Astrocyte of the cerebellum (primary cell): ENCODE measurements around the gene PSD.

Experiments used
- DNase-seq: peaks from one replicate; pipeline ENCODE4 v3.0.0-alpha.2; 2011; ENCODE audit warnings: low read depth
- H3K4me3 ChIP-seq: 2 replicates; pipeline ENCODE4 v1.5.1; 2011; ENCODE audit warnings: mild to moderate bottlenecking, low read depth, low read length, moderate library complexity
- in situ Hi-C: cut with HindIII; loops from 2 replicates; pipeline ENCODE4 v1.10.0; 2017; ENCODE audit warnings: low sequenced_read_pairs
- TF ChIP-seq, protein P1 (sequence below): IDR thresholded peaks from 2 replicates; pipeline ENCODE4 v1.5.1; 2012; ENCODE audit warnings: low read length, low read depth, moderate library complexity, mild to moderate bottlenecking; ENCODE audit errors: missing control alignments

The PSD gene

DNA sequence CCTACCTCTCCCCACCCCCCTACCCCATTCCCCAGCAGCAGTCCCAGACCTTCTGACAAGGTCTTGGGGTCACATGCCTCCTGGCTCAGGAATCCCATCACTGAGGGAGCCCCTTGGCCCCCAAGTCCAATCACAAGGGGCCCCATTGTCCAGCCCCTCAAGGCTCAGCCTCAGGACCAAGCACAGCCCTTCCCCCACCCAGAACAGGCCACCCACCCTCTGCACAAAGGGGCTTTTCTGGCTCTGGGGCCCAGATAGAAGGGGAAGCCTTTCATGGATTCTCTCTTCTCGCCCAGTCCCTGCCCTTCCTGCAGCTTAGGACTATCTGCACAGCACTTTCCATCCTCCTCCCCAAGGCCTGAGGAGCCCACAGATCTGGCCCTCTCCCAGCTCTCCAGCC is 6.9 kb upstream of the PSD start:
- H3K4me3 ChIP-seq: no peak overlapping the region
- in situ Hi-C loops: no loop called here
- TF ChIP-seq, protein P1, sequence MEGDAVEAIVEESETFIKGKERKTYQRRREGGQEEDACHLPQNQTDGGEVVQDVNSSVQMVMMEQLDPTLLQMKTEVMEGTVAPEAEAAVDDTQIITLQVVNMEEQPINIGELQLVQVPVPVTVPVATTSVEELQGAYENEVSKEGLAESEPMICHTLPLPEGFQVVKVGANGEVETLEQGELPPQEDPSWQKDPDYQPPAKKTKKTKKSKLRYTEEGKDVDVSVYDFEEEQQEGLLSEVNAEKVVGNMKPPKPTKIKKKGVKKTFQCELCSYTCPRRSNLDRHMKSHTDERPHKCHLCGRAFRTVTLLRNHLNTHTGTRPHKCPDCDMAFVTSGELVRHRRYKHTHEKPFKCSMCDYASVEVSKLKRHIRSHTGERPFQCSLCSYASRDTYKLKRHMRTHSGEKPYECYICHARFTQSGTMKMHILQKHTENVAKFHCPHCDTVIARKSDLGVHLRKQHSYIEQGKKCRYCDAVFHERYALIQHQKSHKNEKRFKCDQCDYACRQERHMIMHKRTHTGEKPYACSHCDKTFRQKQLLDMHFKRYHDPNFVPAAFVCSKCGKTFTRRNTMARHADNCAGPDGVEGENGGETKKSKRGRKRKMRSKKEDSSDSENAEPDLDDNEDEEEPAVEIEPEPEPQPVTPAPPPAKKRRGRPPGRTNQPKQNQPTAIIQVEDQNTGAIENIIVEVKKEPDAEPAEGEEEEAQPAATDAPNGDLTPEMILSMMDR: no peak
- DNase-seq: no peak

DNA sequence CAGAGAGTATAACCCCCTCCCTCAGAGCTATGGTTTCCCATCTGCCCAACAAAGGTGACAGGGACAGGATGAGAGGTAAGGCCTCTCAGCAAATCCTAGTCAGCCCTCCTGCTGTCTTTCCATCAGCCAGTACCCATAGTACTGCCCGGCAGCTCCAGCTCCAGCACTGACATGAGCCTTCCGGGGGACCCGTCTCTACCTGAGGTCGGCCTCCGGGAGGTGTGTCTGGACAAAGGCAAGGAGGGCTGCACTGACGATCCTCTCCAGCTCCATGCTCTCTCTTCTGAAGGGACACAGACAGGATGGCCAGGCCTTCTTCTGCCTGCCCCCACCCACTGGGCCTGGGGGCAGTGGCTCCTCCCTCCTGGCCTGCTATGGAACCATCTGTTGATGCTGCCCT is 6.3 kb upstream of the PSD start:
- H3K4me3 ChIP-seq: no peak overlapping the region
- DNase-seq: no peak
- in situ Hi-C loops: no loop called here
- TF ChIP-seq, protein P1: no peak

DNA sequence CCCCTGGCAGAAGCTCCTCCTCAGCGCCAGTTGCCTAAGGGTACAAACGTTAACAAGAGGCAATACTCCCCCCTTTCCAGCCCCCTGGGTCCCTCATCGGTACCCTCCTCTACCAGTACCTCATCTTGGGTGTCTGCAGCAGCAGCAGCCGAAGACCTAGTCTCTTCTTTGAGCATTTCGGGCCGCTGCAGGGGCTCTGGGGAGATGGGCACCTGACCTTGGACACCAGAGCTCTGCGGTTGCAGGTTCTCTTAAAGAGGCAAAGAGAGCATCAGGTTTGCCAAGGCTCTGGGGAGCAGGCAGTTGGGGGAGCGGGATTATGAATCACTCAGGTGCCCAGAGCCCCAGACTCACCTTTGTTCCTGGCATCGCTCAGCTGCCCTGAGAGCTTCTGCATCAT is 5.6 kb upstream of the PSD start:
- H3K4me3 ChIP-seq: no peak overlapping the region
- in situ Hi-C loops: no loop called here
- TF ChIP-seq, protein P1: no peak
- DNase-seq: no peak

DNA sequence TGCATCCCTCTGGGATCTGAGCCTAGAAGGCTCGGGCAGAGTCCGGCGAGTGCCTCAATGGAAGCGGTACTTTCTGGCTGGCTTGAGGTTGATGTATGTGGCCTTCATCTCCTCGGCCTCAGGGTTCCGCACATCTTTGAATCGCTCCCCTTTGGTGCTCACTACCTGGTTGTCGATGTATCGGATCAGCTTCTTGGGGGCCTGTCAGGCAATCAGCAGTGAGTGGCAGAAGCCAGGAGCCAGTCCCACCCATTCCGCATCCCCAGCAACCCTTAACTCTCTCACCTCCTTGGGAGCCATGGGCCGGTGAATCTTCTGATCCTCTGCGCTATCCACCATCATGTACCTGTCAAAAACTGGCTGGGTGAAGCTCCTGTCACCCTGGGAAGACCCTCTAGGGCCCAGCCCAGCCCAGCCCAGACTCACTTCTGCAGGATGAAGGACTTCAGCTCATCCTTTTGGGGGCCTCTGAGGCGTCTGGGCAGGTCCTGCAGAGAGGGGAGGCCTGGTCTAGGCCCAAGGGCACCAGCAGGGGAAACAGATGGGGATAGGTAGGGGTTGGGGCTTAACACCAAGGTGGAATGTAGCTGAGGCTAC is 4.9 kb upstream of the PSD start:
- in situ Hi-C loops: no loop called here
- DNase-seq: no peak
- no peak overlapping the region for H3K4me3 ChIP-seq
- TF ChIP-seq, protein P1: no peak

DNA sequence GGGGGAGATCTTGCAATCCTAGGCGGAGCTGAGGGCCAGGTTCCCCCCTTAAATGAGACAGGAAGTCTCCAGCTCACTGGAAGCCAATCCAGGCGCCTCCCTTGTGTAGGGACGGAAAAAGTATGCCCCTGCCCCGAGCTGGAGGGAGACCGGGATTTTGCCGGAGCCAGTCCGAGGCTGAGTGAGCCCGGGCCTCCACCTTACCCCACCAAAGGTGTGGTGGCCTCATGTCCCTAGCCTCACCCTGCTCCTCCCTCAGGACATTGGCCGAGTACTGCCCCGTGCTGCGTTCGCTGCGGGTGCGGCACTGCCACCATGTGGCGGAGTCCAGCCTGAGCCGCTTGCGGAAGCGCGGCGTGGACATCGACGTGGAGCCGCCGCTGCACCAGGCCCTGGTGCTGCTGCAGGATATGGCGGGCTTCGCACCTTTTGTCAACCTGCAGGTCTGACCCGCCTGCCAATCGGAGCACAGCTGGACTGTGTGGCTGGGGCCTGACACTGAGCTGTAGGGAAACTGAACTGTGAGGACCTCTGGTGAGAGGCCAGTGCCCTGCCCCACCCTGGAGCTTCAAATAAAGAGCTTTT is 4.1 kb upstream of the PSD start:
- DNase-seq: peak; percentile 24
- H3K4me3 ChIP-seq: peak overlapping the region; percentile 91
- in situ Hi-C loops: no loop called here
- TF ChIP-seq, protein P1: peak; percentile 69

DNA sequence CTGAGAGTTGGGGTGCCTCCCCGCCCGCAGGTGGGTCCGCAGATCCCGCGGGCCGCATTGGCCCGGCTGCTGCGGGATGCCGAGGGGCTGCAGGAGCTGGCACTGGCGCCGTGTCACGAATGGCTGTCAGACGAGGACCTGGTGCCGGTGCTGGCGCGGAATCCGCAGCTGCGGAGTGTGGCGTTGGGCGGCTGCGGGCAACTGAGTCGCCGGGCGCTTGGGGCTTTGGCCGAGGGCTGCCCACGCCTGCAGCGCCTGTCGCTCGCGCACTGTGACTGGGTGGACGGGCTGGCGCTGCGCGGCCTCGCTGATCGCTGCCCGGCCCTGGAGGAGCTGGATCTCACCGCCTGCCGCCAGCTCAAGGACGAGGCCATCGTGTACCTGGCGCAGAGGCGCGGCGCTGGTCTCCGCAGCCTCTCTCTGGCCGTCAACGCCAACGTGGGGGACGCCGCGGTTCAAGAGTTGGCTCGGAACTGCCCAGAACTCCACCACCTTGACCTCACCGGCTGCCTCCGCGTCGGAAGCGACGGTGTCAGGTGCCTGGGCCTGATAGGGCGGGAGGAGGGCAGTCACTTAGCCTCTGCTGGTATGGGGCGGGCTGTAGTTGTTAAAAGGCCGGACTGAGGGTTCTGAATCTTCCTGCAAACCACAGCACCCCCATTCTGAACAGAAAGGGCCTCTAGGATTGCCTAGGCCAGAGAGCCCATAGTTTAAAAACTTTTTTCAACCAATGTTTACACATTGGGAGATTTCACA is 3.4 kb upstream of the PSD start:
- in situ Hi-C loops: no loop called here
- TF ChIP-seq, protein P1: no peak
- H3K4me3 ChIP-seq: peak overlapping the region; percentile 91
- no peak for DNase-seq
